Neural progenitor cell (in vitro differentiated cells): ENCODE measurements around the gene PEAR1. TPM values are rescaled to one million over a fixed set of nuclear protein-coding genes. Genes with fewer than 3 reads are reported as not detected.

ENCODE experiments used
- DNase-seq: peaks from one replicate; pipeline ENCODE4 v3.0.0-alpha.2; 2016; ENCODE audit warnings: low spot score
- H2AFZ ChIP-seq: fragments of 200-600 bp; sonication (generic); replicated peaks from 2 replicates; pipeline ENCODE4 v1.6.1; 2016; ENCODE audit warnings: antibody characterized with exemption
- H3F3A ChIP-seq: fragments of 200-600 bp; sonication (generic); 2 replicates; pipeline ENCODE4 v1.6.1; 2016; ENCODE audit warnings: antibody characterized with exemption, low read depth
- H3K27ac ChIP-seq: fragments of 200-600 bp; sonication (generic); 2 replicates; pipeline ENCODE4 v1.5.1; 2016; ENCODE audit warnings: mild to moderate bottlenecking
- H3K27me3 ChIP-seq: fragments of 200-600 bp; sonication (generic); 2 replicates; pipeline ENCODE4 v1.6.1; 2016; ENCODE audit warnings: mild to moderate bottlenecking, moderate library complexity
- H3K36me3 ChIP-seq: fragments of 200-600 bp; sonication (generic); 2 replicates; pipeline ENCODE4 v1.5.1; 2016
- H3K4me1 ChIP-seq: fragments of 200-600 bp; sonication (generic); 2 replicates; pipeline ENCODE4 v1.6.1; 2016; ENCODE audit warnings: mixed run types
- H3K4me2 ChIP-seq: fragments of 200-600 bp; sonication (generic); 2 replicates; pipeline ENCODE4 v1.6.1; 2016
- H3K4me3 ChIP-seq: fragments of 200-600 bp; sonication (generic); 2 replicates; pipeline ENCODE4 v1.5.1; 2016
- H3K79me2 ChIP-seq: fragments of 200-600 bp; sonication (generic); 2 replicates; pipeline ENCODE4 v1.6.1; 2016; ENCODE audit warnings: low read depth
- H3K9ac ChIP-seq: fragments of 200-600 bp; sonication (generic); 2 replicates; pipeline ENCODE4 v1.6.1; 2016
- H3K9me3 ChIP-seq: fragments of 200-600 bp; sonication (generic); 2 replicates; pipeline ENCODE4 v1.5.1; 2016; ENCODE audit warnings: low read depth
- H4K20me1 ChIP-seq: fragments of 200-600 bp; sonication (generic); 2 replicates; pipeline ENCODE4 v1.6.1; 2016; ENCODE audit warnings: low read depth
- H3K27ac Mint-ChIP-seq: 3 replicates; pipeline ENCODE4 v1.8.0; 2021; ENCODE audit warnings: mixed read lengths
- H3K27me3 Mint-ChIP-seq: 2 replicates; pipeline ENCODE4 v1.8.0; 2022; ENCODE audit warnings: low read depth, mild to moderate bottlenecking, inconsistent platforms, moderate library complexity, mixed read lengths; ENCODE audit not compliant: insufficient read depth
- H3K36me3 Mint-ChIP-seq: 3 replicates; pipeline ENCODE4 v1.8.0; 2021; ENCODE audit warnings: mixed read lengths
- H3K4me1 Mint-ChIP-seq: 3 replicates; pipeline ENCODE4 v1.8.0; 2021; ENCODE audit warnings: mixed read lengths
- H3K4me3 Mint-ChIP-seq: 3 replicates; pipeline ENCODE4 v1.8.0; 2021; ENCODE audit warnings: mild to moderate bottlenecking, moderate library complexity, mixed read lengths
- H3K9me3 Mint-ChIP-seq: 3 replicates; pipeline ENCODE4 v1.8.0; 2020; ENCODE audit warnings: mixed read lengths
- EZH2 ChIP-seq: fragments of 200-600 bp; sonication (generic); IDR thresholded peaks from 2 replicates; pipeline ENCODE4 v1.6.1; 2017; ENCODE audit warnings: antibody characterized with exemption, mild to moderate bottlenecking, moderate library complexity
- EZH2phosphoT487 ChIP-seq: fragments of 200-600 bp; sonication (generic); IDR thresholded peaks from 2 replicates; pipeline ENCODE4 v1.6.1; 2017; ENCODE audit warnings: antibody characterized with exemption
- total RNA-seq: library from RNA; depleted of rRNA; stranded (reverse); fragments of >200 nt; gene quantifications from 2 replicates; pipeline ENCODE4 v1.2.3, GENCODE V29; 2015; ENCODE audit warnings: low replicate concordance
- TF ChIP-seq, protein P1 (sequence below): fragments of 200-600 bp; sonication (generic); IDR thresholded peaks from 2 replicates; pipeline ENCODE4 v1.5.1; 2017; ENCODE audit warnings: antibody characterized with exemption, mild to moderate bottlenecking

PEAR1 gene
- total RNA-seq, 1 donor from 2014 or later: not detected

DNA sequence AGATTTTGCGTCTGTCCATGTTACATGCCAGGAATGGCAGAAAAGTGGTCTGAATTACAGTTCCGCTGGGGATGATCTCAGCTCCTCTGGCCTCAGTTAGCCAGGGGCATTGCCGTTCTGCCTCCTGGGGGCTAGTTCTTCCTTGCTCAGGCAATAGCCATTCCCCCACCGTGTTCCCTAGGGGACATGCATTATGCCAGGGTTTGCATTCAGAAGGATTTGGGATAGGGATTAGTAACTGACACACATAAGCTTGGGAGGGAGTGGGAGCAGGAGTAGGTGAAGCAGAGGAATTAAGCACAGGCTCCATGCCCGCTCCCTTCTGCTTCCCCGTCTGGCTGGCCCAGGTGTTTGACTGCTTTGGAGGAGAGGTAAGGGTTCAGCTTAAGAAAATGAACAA is 39.6 kb downstream of the PEAR1 start:
- no peaks in the 10 kb centered on the region for H3K9me3 ChIP-seq
- H3K79me2 ChIP-seq: no peaks in the 10 kb centered on the region
- peak; percentile 62 for DNase-seq
- no peaks in the 10 kb centered on the region for H3F3A ChIP-seq
- H3K27me3 Mint-ChIP-seq: peaks cover 23% of the 10 kb centered on the region
- peak overlapping the region; percentile 54 for H3K4me2 ChIP-seq
- H3K9ac ChIP-seq: no peak overlapping the region
- H3K9me3 Mint-ChIP-seq: no peaks in the 10 kb centered on the region
- H3K27ac Mint-ChIP-seq: no peak overlapping the region
- no peak overlapping the region for H3K27ac ChIP-seq
- no peak overlapping the region for H3K4me3 Mint-ChIP-seq
- H3K4me3 ChIP-seq: no peak overlapping the region
- peaks cover 7% of the 10 kb centered on the region for H3K36me3 Mint-ChIP-seq
- H3K27me3 ChIP-seq: peaks cover 39% of the 10 kb centered on the region
- no peaks in the 10 kb centered on the region for H3K36me3 ChIP-seq
- H3K4me1 Mint-ChIP-seq: peaks cover 9% of the 10 kb centered on the region
- H4K20me1 ChIP-seq: peaks cover 10% of the 10 kb centered on the region
- no peak overlapping the region for H2AFZ ChIP-seq
- TF ChIP-seq, protein P1, sequence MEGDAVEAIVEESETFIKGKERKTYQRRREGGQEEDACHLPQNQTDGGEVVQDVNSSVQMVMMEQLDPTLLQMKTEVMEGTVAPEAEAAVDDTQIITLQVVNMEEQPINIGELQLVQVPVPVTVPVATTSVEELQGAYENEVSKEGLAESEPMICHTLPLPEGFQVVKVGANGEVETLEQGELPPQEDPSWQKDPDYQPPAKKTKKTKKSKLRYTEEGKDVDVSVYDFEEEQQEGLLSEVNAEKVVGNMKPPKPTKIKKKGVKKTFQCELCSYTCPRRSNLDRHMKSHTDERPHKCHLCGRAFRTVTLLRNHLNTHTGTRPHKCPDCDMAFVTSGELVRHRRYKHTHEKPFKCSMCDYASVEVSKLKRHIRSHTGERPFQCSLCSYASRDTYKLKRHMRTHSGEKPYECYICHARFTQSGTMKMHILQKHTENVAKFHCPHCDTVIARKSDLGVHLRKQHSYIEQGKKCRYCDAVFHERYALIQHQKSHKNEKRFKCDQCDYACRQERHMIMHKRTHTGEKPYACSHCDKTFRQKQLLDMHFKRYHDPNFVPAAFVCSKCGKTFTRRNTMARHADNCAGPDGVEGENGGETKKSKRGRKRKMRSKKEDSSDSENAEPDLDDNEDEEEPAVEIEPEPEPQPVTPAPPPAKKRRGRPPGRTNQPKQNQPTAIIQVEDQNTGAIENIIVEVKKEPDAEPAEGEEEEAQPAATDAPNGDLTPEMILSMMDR: no peak
- TF ChIP-seq EZH2phosphoT487: peak; percentile 53
- H3K4me1 ChIP-seq: peaks cover 11% of the 10 kb centered on the region

DNA sequence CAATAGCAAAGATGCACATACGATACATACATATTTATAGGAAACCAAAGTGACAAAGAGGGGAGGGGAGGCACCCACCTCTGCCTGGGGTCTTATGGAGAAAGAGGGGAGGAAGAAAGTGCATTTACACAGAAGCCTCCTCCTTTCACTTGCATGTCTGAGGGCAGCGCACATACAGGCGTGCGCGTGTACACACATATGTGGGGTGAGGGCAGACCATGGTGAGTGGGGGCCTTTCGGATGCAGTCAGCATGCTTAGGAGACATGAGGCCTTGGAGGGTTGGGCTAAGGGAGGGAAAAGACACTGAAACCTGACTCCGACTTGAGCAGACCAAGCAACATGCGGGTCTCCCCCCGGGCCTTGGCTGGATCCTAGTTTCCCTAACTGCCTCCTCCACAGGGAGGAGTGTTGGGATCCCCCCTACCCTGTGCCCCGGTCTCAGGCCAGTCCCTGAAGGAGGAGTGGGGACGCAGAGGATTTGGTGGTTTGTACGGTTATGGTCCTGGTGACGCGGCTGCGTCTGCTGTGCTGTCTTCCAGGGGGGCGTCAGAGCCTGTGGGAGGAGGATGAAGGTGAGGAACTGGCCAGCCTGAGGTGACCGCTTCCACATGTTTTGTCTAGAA is 42.1 kb downstream of the PEAR1 start:
- Histone ChIP-seq H3K4me3 (no peak overlapping the region), H3K36me3 (no peaks in the 10 kb centered on the region), H3K9me3 (no peaks in the 10 kb centered on the region), H3F3A (no peaks in the 10 kb centered on the region), H4K20me1 (peaks cover 10% of the 10 kb centered on the region), H3K27ac (no peak overlapping the region), H3K79me2 (no peaks in the 10 kb centered on the region), H3K4me1 (peaks cover 11% of the 10 kb centered on the region), H3K27me3 (peaks cover 14% of the 10 kb centered on the region), H3K4me2 (no peak overlapping the region), H3K9ac (no peak overlapping the region), H2AFZ (no peak overlapping the region)
- Mint-ChIP-seq H3K4me3 (no peak overlapping the region), H3K27ac (no peak overlapping the region), H3K4me1 (peaks cover 9% of the 10 kb centered on the region), H3K9me3 (no peaks in the 10 kb centered on the region), H3K27me3 (peaks cover 16% of the 10 kb centered on the region), H3K36me3 (peaks cover 20% of the 10 kb centered on the region)
- no peak for DNase-seq
- TF ChIP-seq, protein P1: no peak
- TF ChIP-seq EZH2phosphoT487 (no peak), EZH2 (no peak)

DNA sequence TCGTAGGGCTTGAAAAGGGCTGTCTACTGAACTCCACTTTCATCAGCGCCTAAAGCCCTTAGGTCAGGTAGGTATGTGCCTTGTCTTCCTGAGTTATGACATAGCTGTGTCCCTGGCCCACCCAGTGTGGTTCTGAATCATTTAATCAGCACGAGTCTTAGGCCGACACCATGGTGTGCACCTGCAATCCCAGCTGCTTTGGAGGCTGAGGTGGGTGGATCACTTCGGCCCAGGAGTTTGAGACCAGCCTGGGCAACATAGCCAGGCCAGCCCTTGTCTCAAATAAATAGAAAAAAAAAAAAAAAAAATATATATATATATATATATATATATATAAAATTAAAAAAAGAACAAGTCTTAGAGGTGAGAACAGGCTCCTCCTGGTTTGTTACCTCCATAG is 42.7 kb downstream of the PEAR1 start:
- DNase-seq: no peak
- Histone ChIP-seq H3K4me1 (peaks cover 11% of the 10 kb centered on the region), H3K4me3 (no peak overlapping the region), H4K20me1 (peaks cover 10% of the 10 kb centered on the region), H3K27ac (no peak overlapping the region), H2AFZ (no peak overlapping the region), H3K79me2 (no peaks in the 10 kb centered on the region), H3K27me3 (peaks cover 8% of the 10 kb centered on the region), H3K4me2 (no peak overlapping the region), H3K36me3 (no peaks in the 10 kb centered on the region), H3K9me3 (no peaks in the 10 kb centered on the region), H3K9ac (no peak overlapping the region), H3F3A (no peaks in the 10 kb centered on the region)
- TF ChIP-seq EZH2phosphoT487: no peak
- TF ChIP-seq EZH2: no peak
- TF ChIP-seq, protein P1: no peak
- no peaks in the 10 kb centered on the region for H3K9me3 Mint-ChIP-seq
- H3K4me3 Mint-ChIP-seq: no peak overlapping the region
- H3K4me1 Mint-ChIP-seq: peaks cover 9% of the 10 kb centered on the region
- peaks cover 12% of the 10 kb centered on the region for H3K27me3 Mint-ChIP-seq
- peaks cover 26% of the 10 kb centered on the region for H3K36me3 Mint-ChIP-seq
- no peak overlapping the region for H3K27ac Mint-ChIP-seq
